Measurements from ENCODE around the gene SCYL2.
"Not testable (repeated sequence)": the region's sequence is repeated elsewhere in the genome, so short reads cannot be mapped to it uniquely, and the experiment has no call there.

Gene SCYL2

GRCh38 chr12:100317371-100317770, 50.4 kb downstream of the SCYL2 start:
- DNase-seq (ENCODE audit: low read depth in 2 of 2) = no peak

DNA sequence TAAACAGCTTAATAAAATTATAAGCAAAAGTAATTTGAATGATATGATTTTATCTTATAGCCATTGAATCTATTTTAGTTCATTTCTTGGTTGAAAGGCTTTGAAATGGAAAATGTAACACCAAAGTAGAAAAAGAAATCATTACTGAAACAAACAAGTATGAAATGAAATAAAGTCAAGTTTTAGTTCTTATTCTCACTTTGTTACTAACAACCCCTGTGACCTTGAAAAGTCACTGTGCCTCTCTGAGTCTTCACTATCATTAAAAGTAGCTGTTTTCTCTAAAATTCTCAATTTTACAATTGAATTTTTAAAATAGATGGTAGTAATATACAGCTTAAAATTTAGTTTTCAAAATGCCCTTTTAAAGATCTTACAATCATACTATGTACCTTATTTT, 57.5 kb downstream of the SCYL2 start:
- DNase-seq (ENCODE audit: low read depth in 2 of 2) = no peak

DNA sequence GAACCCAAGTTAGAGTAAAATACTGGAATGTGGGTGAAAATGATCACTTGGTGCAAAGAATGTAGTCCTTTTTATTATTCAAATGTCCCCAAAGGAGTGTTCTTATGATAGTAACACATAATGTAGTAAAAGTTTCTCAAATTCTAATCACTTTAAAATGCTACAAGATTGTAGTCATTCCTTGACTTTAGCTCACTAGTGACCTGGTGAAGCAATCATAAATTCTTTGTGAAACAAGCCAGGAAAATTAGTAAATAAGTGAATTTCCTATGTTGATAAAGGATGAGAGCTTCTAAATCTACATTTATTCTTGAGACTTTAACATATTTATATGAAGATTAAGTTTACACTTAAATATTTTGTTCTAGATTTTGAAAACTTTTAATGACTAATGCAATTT, 59.2 kb downstream of the SCYL2 start:
- no peak for DNase-seq (ENCODE audit: low read depth in 2 of 2)

GRCh38 chr12:100329800-100330199, 62.8 kb downstream of the SCYL2 start:
- no peak for DNase-seq (ENCODE audit: low read depth in 2 of 2)

GRCh38 chr12:100331871-100332270, 64.9 kb downstream of the SCYL2 start:
- DNase-seq (ENCODE audit: low read depth in 2 of 2) = no peak

DNA sequence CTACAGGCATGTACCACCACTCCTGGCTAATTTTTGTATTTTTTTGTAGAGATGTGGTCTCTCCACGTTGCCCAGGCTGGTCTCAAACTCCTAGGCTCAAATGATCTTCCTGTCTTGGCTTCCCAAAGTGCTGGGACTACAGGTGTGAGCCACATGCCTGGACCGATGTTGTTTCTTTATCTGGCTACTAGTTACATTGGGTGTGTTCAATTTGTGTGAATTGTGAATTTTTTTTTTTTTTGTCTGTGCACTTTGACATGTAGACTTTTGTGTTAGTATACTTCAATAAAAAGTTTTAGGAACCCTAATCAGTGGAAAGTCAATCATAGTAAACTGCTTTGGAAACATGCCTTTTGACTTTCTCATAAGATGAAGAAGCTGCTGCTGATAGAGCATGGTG, 65.9 kb downstream of the SCYL2 start:
- DNase-seq (ENCODE audit: low read depth in 2 of 2) = no peak

DNA sequence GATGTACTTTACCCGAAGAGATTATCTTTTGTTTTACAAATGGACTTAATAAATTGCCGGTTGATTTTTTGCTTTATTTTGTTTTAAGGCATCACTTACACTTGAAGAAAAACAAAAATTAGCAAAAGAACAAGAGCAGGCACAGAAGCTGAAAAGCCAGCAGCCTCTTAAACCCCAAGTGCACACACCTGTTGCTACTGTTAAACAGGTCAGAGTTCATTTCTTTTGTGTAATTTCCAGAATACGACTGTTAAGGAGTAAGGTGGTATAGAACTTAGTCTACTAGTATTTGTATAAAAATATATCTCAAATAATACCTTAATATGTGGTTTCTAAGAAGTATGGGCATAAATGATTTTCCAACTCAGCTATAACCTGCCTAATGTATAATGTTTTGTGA, 70.3 kb downstream of the SCYL2 start:
- DNase-seq (ENCODE audit: low read depth in 2 of 2) = no peak

DNA sequence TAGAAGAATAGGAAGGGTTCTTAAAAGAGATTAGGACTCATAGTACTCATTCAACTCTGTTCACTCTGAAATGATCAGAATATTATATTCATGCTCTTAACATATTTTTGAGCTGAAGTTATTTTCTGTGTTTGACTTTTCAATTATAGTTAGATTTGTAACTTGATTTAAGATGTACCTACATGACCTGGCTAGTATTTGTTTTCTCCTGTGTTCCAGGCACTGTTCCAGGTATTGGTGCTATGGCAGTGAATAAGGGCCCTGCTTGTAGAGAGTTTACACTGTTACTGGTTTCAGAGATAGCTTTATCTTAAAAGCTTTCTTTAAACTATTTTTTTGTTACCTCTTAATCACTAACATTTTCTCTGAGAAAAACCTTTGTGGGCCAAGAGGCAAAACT, 70.8 kb downstream of the SCYL2 start:
- DNase-seq (ENCODE audit: low read depth in 2 of 2) = no peak

GRCh38 chr12:100339071-100339470, 72.1 kb downstream of the SCYL2 start:
- DNase-seq (ENCODE audit: low read depth in 2 of 2) = no peak

- not testable (repeated sequence) for DNase-seq (ENCODE audit: low read depth in 2 of 2)
These were observed 75.9 kb downstream of the SCYL2 start for GRCh38 chr12:100342897-100343296.

DNA sequence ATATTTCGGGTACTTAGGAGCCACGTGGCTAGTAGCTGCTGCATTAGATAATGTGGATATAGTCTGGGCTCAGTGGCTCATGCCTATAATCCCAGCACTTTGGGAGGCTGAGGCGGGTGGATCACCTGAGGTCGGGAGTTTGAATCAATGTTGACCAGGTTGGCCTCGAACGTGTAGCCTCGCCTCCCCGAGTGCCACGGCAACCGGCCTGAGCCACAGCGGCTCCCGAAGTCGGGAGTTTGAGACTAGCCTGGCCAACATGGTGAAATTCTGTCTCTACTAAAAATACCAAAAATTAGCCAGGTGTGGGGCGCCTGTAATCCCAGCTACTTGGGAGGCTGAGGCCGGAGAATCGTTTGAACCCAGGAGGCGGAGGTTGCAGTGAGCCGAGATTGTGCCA, 77.4 kb downstream of the SCYL2 start:
- DNase-seq (ENCODE audit: low read depth in 2 of 2) = not testable (repeated sequence)

DNA sequence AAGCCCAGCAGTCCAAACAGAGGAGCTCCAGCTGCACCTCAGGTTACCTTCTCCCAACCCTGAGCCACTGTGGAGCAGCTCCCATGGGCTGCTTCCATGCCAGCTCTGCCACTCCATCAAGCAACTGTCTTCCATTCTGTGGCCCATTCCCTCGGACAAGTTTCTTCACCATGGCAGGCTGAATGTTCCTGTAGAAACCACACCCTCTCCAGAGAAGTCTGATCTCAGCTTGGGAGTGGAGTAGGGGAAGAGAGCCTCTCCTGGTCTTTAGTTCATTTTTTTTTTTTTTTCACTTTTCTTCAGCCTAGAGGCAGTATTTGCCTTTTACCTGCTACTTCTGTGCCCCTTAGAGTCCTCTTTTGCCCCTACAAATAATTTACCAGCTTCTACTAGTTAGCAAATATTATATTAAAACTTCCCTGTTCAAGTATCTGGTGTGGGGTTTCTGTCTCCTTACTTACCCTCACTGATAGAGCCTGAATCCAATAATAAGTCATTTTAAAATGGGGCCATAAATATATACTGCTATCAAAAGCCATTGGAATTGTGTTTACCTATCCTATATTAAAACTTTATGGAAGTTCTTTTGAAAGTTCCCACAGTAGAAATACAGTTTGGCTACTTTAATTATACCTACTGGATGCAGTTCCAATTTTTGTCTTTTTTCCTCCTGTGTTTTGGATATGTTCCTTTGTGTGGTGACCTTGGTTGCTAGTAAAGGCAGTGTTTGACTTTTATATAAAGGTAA, 78.2 kb downstream of the SCYL2 start:
- DNase-seq (ENCODE audit: low read depth in 2 of 2) = no peak

DNA sequence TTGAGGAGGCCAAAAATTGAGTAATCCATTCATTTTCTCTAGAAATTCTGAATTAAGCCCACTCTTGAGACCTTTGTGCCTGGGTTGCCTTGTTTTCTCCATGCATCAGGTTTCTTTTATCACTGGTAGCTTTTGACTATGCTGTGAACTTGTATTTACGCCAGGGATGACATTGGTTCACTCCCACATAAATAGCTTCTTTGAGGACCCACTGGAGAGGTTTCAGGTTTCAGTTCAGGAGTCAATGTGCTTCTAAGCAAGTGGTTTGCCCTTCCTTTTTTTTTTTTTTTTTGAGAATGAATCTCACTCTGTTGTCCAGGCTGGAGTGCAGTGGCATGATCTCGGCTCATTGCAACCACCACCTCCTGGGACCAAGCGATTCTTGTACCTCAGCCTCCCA, 79.7 kb downstream of the SCYL2 start:
- no peak for DNase-seq (ENCODE audit: low read depth in 2 of 2)

DNA sequence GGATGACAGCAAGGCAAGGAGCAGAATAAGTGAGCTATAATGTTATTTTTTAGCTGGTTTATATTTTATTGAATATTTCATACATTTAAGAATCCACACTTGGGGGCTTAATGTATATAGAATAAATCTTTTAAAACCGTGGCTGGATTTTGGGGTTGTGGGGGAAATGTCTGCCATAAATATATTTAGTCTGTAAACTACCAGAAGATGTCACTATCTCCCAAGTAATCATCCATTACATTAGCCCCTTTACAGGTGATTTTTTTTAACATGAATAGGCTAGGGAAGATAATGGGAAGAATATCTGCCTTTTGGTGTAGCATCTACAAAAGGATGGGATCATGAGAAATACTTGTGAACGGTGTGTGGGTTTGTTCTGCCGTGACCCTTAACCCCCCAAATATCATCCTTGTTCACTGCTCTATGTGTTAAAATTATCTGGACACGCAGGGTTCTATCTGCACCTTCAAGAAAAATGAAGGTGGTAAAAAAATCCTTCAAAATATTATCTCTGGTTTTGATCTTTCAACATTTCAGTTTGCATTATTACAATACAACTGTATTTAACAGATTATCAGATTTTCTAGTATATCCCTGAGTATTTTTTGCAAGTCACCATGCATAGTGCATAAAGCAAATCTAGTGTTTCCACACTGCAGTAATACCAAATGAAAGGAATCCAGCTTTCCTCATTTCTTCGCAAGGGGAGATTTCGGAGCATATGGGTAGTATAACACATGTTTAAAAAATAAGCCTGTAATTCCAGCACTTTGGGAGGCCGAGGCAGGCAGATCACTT, 81.9 kb downstream of the SCYL2 start:
- DNase-seq (ENCODE audit: low read depth in 2 of 2) = no peak

GRCh38 chr12:100356644-100357223, 89.8 kb downstream of the SCYL2 start, which contains the start of gene SLC17A8:
Gene SLC17A8, plus strand, starts transcription at chr12:100357074. Its CDS starts 318 bp downstream, at chr12:100357392.
- no peak for DNase-seq (ENCODE audit: low read depth in 2 of 2)

GRCh38 chr12:100359248-100359647, 92.3 kb downstream of the SCYL2 start:
- DNase-seq (ENCODE audit: low read depth in 2 of 2) = no peak

GRCh38 chr12:100359822-100360221, 92.8 kb downstream of the SCYL2 start:
- DNase-seq (ENCODE audit: low read depth in 2 of 2) = no peak

DNA sequence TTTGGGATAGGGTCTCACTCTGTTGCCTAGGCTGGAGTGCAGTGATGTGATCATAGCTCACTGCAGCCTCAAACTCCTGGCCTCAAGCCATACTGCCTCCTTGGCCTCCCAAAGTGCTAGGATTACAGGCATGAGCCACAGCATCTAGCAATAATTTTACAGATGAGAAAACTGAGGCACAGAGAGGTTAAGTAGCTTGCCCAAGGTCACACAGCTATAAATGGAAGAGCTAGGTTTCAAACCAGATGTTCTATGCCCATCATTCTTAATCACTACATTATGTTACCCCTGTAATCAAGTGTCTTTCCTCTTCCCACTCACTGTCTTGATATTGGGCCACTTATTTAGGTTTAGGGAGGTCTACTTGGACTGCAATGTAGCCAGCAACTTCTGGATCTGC, 93.5 kb downstream of the SCYL2 start:
- no peak for DNase-seq (ENCODE audit: low read depth in 2 of 2)

DNA sequence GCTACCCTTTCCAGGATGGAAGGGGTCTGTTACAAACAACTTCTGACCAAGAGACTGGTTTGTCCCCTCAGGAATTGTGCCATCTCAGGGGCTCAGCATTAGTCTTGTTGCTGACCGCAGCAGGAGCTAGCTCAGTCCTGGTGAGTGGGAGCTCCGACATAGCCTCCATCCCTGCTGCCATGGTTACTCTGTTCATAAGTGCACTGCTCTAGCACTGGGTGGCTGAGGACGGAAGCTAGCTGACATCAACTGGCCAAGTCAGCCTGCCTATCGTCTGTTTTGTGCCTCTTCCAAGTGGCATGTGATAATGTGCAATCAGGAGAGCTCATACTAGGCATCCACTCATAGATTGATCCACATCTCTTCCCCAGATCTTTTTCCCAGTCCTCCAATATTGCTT, 97.3 kb downstream of the SCYL2 start:
- DNase-seq (ENCODE audit: low read depth in 2 of 2) = no peak

GRCh38 chr12:100365411-100365810, 98.4 kb downstream of the SCYL2 start:
- DNase-seq (ENCODE audit: low read depth in 2 of 2) = no peak

GRCh38 chr12:100368066-100368465, 101.1 kb downstream of the SCYL2 start:
- DNase-seq (ENCODE audit: low read depth in 2 of 2) = no peak

DNA sequence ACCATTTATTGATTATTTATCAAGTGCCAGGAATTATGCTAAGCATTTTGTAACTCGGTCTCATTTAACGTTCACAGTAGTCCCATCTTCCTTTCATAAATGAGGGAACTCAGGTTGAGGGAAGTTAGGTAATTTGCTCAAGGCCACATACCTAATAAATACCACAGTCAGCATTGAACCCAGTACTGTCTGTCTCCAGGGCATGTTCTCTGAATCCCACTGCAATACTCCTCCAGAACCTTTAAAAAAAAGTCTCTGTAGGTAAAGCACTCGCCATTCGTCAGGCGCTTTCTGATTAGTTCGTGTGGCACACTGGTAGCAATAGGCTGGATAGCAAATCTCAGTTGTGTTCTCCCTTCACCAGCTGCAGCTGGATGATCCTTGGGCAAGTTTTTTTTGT, 104.2 kb downstream of the SCYL2 start:
- DNase-seq (ENCODE audit: low read depth in 2 of 2) = no peak

Measured in stimulated activated CD8-positive, alpha-beta memory T cell treated with anti-CD3 and anti-CD28 coated beads, Interleukin-7, amount 100 ng/mL, for 4 hours (primary cell).